Measurements from ENCODE around the gene BRD3OS. TPM values are rescaled to one million over a fixed set of nuclear protein-coding genes. Genes with fewer than 3 reads are reported as not detected.

The BRD3OS gene
- total and polyA plus RNA-seq, 2 of the 13 experiments (the other 11 are each of a cell fraction or from before 2014, with no cell fraction given), result 4.9 to 5.7 TPM

DNA sequence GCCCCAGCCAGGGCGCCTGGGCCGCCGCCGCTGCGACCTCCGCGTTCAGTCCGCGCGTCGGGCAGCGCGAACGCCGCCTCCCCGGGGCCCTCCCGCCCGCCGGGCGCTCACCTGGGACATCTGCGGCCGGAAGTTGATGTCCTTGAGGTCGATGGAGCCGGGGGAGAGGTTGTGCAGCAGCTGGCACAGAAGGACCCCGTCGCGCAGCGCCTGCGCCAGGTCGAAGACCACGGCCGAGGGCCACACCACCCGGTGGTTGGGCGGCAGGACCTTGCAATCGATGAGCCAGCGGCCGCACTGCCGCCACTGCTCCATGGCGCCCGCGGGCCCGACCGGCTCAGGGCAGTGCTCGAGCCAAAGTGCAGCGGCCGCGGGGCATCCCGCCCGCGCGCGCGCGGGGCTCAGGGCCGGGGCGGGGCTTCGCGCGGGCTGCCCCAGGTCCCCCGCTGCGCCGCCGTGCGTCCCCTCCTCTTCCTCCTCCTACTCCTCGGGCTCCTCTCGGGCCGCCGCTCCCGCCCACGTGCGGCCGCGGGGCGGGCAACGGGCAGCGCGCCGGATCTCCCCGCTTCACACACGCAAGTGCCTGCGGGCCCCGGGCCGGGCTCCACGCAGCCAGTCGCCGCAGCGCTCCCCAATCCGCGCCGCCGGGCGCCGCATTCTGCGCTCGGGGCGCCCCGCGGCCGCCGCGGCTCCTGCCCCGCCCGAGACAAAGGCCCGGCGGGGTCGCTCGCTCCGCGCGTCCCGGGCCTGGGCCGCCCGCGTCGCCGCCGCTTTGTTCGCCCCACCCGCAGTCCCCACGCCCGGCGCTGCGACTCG, 33.1 kb upstream of the BRD3OS start, which contains the start of gene VAV2 (continued):
- TF ChIP-seq, protein P1, sequence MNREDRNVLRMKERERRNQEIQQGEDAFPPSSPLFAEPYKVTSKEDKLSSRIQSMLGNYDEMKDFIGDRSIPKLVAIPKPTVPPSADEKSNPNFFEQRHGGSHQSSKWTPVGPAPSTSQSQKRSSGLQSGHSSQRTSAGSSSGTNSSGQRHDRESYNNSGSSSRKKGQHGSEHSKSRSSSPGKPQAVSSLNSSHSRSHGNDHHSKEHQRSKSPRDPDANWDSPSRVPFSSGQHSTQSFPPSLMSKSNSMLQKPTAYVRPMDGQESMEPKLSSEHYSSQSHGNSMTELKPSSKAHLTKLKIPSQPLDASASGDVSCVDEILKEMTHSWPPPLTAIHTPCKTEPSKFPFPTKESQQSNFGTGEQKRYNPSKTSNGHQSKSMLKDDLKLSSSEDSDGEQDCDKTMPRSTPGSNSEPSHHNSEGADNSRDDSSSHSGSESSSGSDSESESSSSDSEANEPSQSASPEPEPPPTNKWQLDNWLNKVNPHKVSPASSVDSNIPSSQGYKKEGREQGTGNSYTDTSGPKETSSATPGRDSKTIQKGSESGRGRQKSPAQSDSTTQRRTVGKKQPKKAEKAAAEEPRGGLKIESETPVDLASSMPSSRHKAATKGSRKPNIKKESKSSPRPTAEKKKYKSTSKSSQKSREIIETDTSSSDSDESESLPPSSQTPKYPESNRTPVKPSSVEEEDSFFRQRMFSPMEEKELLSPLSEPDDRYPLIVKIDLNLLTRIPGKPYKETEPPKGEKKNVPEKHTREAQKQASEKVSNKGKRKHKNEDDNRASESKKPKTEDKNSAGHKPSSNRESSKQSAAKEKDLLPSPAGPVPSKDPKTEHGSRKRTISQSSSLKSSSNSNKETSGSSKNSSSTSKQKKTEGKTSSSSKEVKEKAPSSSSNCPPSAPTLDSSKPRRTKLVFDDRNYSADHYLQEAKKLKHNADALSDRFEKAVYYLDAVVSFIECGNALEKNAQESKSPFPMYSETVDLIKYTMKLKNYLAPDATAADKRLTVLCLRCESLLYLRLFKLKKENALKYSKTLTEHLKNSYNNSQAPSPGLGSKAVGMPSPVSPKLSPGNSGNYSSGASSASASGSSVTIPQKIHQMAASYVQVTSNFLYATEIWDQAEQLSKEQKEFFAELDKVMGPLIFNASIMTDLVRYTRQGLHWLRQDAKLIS (CRISPR knock-in tag; IDR thresholded peaks at IDR 0.05), result peak; percentile 47; the same call in 1 of the 2 replicates
- TF ChIP-seq REL (CRISPR knock-in tag; conservative IDR thresholded peaks at IDR 0.05) (no peak), TRIM24 (CRISPR knock-in tag; IDR thresholded peaks at IDR 0.05) (no peak), ISL2 (CRISPR knock-in tag; IDR thresholded peaks at IDR 0.05) (no peak), ZNF749 (CRISPR knock-in tag; IDR thresholded peaks at IDR 0.05; ENCODE audit: borderline replicate concordance) (0 out of 2 replicates have a peak, but pooled peaks have one; percentile 40), GATAD2A (CRISPR knock-in tag; IDR thresholded peaks at IDR 0.05) (no peak), REXO4 (CRISPR knock-in tag; IDR thresholded peaks at IDR 0.05; ENCODE audit: borderline replicate concordance) (no peak), SYNCRIP (IDR thresholded peaks at IDR 0.05; ENCODE audit: insufficient read depth, low read depth, low read length) (no peak), SRF (IDR thresholded peaks at IDR 0.05; ENCODE audit: low read depth, low read length) (no peak), TGIF2 (CRISPR knock-in tag; IDR thresholded peaks at IDR 0.05) (no peak), GATAD1 (CRISPR knock-in tag; IDR thresholded peaks at IDR 0.05) (no peak), ZBTB7A (CRISPR knock-in tag; IDR thresholded peaks at IDR 0.05) (no peak), ZNF773 (CRISPR knock-in tag; IDR thresholded peaks at IDR 0.05; ENCODE audit: borderline replicate concordance) (no peak), NFIB (CRISPR knock-in tag; IDR thresholded peaks at IDR 0.05; ENCODE audit: borderline replicate concordance) (no peak), ZNF343 (CRISPR knock-in tag; IDR thresholded peaks at IDR 0.05) (peak; percentile 89), ZNF24 (IDR thresholded peaks at IDR 0.05) (no peak), ZNF713 (CRISPR knock-in tag; IDR thresholded peaks at IDR 0.05) (no peak)
- TF ChIP-seq, protein P2, sequence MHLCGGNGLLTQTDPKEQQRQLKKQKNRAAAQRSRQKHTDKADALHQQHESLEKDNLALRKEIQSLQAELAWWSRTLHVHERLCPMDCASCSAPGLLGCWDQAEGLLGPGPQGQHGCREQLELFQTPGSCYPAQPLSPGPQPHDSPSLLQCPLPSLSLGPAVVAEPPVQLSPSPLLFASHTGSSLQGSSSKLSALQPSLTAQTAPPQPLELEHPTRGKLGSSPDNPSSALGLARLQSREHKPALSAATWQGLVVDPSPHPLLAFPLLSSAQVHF (CRISPR knock-in tag; IDR thresholded peaks at IDR 0.05), result no peak
- TF ChIP-seq, protein P3, sequence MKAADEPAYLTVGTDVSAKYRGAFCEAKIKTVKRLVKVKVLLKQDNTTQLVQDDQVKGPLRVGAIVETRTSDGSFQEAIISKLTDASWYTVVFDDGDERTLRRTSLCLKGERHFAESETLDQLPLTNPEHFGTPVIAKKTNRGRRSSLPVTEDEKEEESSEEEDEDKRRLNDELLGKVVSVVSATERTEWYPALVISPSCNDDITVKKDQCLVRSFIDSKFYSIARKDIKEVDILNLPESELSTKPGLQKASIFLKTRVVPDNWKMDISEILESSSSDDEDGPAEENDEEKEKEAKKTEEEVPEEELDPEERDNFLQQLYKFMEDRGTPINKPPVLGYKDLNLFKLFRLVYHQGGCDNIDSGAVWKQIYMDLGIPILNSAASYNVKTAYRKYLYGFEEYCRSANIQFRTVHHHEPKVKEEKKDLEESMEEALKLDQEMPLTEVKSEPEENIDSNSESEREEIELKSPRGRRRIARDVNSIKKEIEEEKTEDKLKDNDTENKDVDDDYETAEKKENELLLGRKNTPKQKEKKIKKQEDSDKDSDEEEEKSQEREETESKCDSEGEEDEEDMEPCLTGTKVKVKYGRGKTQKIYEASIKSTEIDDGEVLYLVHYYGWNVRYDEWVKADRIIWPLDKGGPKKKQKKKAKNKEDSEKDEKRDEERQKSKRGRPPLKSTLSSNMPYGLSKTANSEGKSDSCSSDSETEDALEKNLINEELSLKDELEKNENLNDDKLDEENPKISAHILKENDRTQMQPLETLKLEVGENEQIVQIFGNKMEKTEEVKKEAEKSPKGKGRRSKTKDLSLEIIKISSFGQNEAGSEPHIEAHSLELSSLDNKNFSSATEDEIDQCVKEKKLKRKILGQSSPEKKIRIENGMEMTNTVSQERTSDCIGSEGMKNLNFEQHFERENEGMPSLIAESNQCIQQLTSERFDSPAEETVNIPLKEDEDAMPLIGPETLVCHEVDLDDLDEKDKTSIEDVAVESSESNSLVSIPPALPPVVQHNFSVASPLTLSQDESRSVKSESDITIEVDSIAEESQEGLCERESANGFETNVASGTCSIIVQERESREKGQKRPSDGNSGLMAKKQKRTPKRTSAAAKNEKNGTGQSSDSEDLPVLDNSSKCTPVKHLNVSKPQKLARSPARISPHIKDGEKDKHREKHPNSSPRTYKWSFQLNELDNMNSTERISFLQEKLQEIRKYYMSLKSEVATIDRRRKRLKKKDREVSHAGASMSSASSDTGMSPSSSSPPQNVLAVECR (CRISPR knock-in tag; IDR thresholded peaks at IDR 0.05; ENCODE audit: borderline replicate concordance), result peak; percentile 46; the same call in 1 of the 2 replicates
- TF ChIP-seq, protein P4, sequence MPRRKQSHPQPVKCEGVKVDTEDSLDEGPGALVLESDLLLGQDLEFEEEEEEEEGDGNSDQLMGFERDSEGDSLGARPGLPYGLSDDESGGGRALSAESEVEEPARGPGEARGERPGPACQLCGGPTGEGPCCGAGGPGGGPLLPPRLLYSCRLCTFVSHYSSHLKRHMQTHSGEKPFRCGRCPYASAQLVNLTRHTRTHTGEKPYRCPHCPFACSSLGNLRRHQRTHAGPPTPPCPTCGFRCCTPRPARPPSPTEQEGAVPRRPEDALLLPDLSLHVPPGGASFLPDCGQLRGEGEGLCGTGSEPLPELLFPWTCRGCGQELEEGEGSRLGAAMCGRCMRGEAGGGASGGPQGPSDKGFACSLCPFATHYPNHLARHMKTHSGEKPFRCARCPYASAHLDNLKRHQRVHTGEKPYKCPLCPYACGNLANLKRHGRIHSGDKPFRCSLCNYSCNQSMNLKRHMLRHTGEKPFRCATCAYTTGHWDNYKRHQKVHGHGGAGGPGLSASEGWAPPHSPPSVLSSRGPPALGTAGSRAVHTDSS (CRISPR knock-in tag; conservative IDR thresholded peaks at IDR 0.05), result no peak
